ENCODE data around the gene ZNF417. TPM values are rescaled to one million over a fixed set of nuclear protein-coding genes. Genes with fewer than 3 reads are reported as not detected.

Gene ZNF417
- total RNA-seq, 2 donors from 2014 or later = 7.3 to 7.6 TPM

- intact Hi-C loops (cut with DNase I) = no loop called here
- Histone ChIP-seq H3K4me1 (peaks cover 10% of the 10 kb centered on the region), H3K9me3 (peaks cover 0 to 22% (median 0%) of the 10 kb centered on the region in 3 donors), H3K27ac (no peak overlapping the region), H3K27me3 (no peaks in the 10 kb centered on the region), H3K36me3 (replicated peaks in 1 of 2; ENCODE audit: insufficient read depth in 1 of 2, low read depth in 2 of 2) (no peaks in the 10 kb centered on the region), H3K4me3 (no peak overlapping the region)
- DNase-seq = no peak
- no peak for ATAC-seq
- TF ChIP-seq POLR2A (IDR thresholded peaks at IDR 0.05) (no peak), CTCF (IDR thresholded peaks at IDR 0.05) (no peak)
- 78% methylated on average over 11 of the region's 12 CpGs; no CpG with 5 or more reads in 1 of the 2 donors for WGBS, 2 donors
Observed at GRCh38 chr19:57949702-57950101, 33.3 kb upstream of the ZNF417 start.

GRCh38 chr19:57949296-57949695 is 32.9 kb upstream of the ZNF417 start:
- no peak overlapping the region for H3K4me3 ChIP-seq
- no peak for TF ChIP-seq POLR2A (IDR thresholded peaks at IDR 0.05)
- H3K9me3 ChIP-seq = peaks cover 0 to 24% (median 0%) of the 10 kb centered on the region in 3 donors
- no peak for ATAC-seq
- H3K27ac ChIP-seq = no peak overlapping the region
- no peak for DNase-seq
- intact Hi-C loops (cut with DNase I) = no loop called here
- 78 to 86% methylated on average over 8 to 24 of the region's 24 CpGs for WGBS, 2 donors
- no peaks in the 10 kb centered on the region for H3K27me3 ChIP-seq
- no peaks in the 10 kb centered on the region for H3K36me3 ChIP-seq (replicated peaks in 1 of 2; ENCODE audit: insufficient read depth in 1 of 2, low read depth in 2 of 2)
- peaks cover 10% of the 10 kb centered on the region for H3K4me1 ChIP-seq

- peaks cover 0 to 39% (median 0%) of the 10 kb centered on the region in 3 donors for H3K9me3 ChIP-seq
- intact Hi-C loops (cut with DNase I) = no loop called here
- peak; percentile 90 to 96 (median 92) for DNase-seq
- peak; percentile 99 for ATAC-seq
- H3K27me3 ChIP-seq = no peaks in the 10 kb centered on the region
- peaks cover 10% of the 10 kb centered on the region for H3K4me1 ChIP-seq
- 5 to 33% methylated on average over 9 to 54 of the region's 54 CpGs for WGBS, 2 donors
- TF ChIP-seq CTCF (IDR thresholded peaks at IDR 0.05) = peak; percentile 31 to 77 (median 62)
- peak in 2 of 3 donors; percentile 61 to 62 for TF ChIP-seq POLR2A (IDR thresholded peaks at IDR 0.05)
- H3K36me3 ChIP-seq (replicated peaks in 1 of 2; ENCODE audit: insufficient read depth in 1 of 2, low read depth in 2 of 2) = peaks cover 0 to 2% of the 10 kb centered on the region in 2 donors
- H3K27ac ChIP-seq = peak within 1 kb of the TSS in 3 of 4 donors; percentile 57 to 75 (median 65)
- H3K4me3 ChIP-seq = peak within 1 kb of the TSS; percentile 54 to 77
Observed at GRCh38 chr19:57947419-57948134, 31.2 kb upstream of the ZNF417 start, which contains the start of gene ZNF256. TSS of gene ZNF256 (minus strand) at chr19:57947706. CDS start at chr19:57947474, 232 bp downstream.

- no peak for ATAC-seq
- Histone ChIP-seq H3K4me1 (peaks cover 10% of the 10 kb centered on the region), H3K27me3 (no peaks in the 10 kb centered on the region), H3K9me3 (peaks cover 0 to 44% (median under 1%) of the 10 kb centered on the region in 3 donors), H3K4me3 (peak overlapping the region; percentile 54 to 77), H3K27ac (peak overlapping the region in 3 of 4 donors; percentile 57 to 75 (median 65)), H3K36me3 (replicated peaks in 1 of 2; ENCODE audit: insufficient read depth in 1 of 2, low read depth in 2 of 2) (peaks cover 0 to 7% of the 10 kb centered on the region in 2 donors)
- TF ChIP-seq CTCF (IDR thresholded peaks at IDR 0.05) = no peak
- no peak for TF ChIP-seq POLR2A (IDR thresholded peaks at IDR 0.05)
- no peak for DNase-seq
- 0% methylated on average over 1 to 18 of the region's 18 CpGs for WGBS, 2 donors
- intact Hi-C loops (cut with DNase I) = no loop called here
Observed at GRCh38 chr19:57947088-57947418, 30.7 kb upstream of the ZNF417 start.

- Histone ChIP-seq H3K4me3 (no peak overlapping the region), H3K9me3 (peaks cover 0 to 51% (median 5%) of the 10 kb centered on the region in 3 donors), H3K4me1 (peaks cover 10% of the 10 kb centered on the region), H3K36me3 (replicated peaks in 1 of 2; ENCODE audit: insufficient read depth in 1 of 2, low read depth in 2 of 2) (peaks cover 0 to 14% of the 10 kb centered on the region in 2 donors), H3K27ac (no peak overlapping the region), H3K27me3 (no peaks in the 10 kb centered on the region)
- intact Hi-C loops (cut with DNase I) = no loop called here
- WGBS, 2 donors = 52 to 57% methylated on average over 2 of the region's 2 CpGs
- ATAC-seq (no peak), DNase-seq (no peak)
- no peak for TF ChIP-seq CTCF (IDR thresholded peaks at IDR 0.05)
Observed at GRCh38 chr19:57946316-57946715, 29.9 kb upstream of the ZNF417 start.
